Fibroblast of the conjunctiva (primary cell): ENCODE data around the gene STX4.

Experiments
- DNase-seq: peaks from one replicate; pipeline ENCODE4 v3.0.0-alpha.2; 2010; ENCODE audit warnings: low read depth

The STX4 gene

DNA sequence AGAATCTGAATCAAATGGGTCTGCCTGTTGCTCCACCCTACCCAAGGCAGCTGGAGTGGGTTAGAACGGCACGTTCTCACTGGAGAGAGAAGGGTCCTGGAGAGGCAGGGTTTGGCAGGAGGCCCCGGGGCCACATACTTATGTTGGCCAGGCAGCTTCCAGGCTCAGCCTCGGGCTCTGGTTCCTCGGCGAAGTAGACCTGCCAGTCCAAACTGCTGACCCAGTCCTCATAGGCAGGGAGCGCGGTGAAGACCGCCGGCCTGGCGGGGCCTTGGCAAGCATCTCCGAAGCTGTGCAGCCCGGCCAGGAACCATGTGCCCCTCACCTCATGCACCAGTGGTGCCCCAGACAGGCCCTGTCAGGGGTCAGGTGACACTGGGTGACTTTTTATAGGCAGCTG, 50.6 kb downstream of the STX4 start:
- DNase-seq, result no peak

DNA sequence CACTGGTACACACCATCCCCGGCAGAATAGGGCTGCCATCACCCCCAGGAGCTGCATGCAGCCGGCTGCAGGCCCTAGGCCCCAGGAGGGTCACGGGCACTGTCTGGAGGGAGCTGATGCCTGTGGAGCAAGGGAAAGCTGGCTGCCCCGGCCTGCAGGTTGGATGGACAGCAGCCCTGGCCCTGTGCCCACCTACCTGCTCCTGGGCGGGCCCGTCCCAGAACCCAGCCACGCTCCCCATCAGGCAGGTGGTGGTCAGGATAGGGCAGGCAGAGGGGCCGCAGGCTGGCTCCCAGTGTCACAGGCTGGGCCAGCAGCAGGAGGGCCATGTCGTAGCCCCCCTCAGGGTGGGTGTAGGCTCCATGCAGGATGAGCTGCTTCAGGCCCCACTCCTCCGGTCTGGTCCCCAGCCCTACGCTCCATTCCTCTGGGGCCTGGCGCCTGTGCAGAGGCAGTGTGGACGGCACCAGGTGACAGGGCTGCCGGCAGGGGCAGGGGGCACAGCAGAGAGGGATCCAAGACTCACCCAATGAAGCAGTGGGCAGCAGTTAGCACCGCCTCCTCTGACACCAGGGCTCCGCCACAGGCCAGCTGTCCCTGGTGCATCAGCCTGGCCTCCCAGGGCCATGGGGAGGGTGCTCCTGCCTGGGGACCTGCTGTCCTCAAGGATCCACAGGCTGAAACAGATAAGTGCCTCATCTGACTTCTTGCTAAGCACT, 51.4 kb downstream of the STX4 start:
- DNase-seq, result no peak

DNA sequence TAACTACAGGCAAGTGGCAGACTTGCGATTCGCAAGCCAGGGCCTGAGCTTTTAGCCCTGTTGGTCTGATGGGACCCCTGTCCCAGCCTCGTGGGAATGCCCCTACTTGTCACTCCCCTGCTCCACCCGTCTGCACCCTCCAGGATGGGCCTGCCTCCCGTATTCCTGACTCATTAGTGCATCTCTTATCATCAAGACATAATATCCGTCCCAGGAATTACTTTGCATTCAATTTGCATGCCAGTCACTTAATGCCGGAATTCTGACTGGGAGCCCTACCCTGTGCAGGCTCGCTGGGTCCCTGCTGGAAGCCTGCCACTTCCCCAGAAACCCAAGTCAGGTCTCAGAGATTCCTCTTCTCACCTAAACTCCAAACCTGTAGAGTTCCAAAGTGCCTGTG, 52.1 kb downstream of the STX4 start:
- no peak for DNase-seq

DNA sequence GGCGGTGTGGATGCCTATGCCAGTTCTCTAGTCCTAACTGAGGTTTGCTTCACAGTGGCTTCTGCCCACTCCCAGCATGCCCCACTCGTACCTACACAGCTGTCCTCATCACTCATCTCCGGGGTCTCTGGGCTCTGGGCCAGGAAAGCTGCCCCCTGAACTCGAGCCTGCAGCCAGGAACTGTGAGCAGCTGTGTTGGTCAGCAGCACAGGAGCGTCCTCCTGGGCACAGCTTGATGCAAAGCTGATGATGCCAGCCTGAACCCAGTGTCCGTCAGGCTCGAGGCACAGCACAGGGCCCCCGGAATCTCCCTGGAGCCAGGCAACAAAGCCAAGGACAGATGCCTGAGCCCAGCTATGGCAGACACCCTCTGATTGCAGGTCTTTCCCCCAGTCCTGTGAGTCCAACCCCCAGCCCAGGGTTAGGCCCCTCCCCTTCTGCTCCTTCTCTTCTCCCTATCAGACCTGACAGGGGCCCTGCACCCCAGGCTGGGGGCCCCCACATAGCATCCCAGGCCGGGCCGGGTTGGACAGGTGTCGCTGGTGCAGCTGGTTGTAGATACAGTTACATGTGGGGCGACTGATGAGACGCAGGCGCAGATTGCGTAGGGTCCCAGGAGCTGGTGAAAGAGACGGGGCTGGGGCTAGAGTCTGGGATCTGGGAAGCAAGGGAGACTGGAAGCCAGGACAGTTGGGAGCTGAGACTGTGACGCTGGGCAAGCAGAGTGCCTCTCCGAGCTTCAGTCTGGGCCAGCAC, 52.7 kb downstream of the STX4 start:
- no peak for DNase-seq

DNA sequence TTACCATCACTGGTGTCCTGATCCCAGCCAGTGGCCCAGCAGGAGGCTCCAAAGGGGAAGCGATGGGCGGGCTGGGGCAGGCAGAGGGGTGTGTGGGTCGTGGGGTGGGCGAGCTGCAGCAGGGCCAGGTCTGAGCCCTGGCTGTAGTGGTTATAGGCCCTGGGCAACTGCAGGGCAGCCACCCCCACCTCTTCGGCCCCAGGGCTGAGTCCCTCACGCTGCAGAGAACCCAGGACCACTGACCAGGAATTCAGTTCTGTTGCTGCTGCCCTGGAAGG, 53.2 kb downstream of the STX4 start:
- no peak for DNase-seq

DNA sequence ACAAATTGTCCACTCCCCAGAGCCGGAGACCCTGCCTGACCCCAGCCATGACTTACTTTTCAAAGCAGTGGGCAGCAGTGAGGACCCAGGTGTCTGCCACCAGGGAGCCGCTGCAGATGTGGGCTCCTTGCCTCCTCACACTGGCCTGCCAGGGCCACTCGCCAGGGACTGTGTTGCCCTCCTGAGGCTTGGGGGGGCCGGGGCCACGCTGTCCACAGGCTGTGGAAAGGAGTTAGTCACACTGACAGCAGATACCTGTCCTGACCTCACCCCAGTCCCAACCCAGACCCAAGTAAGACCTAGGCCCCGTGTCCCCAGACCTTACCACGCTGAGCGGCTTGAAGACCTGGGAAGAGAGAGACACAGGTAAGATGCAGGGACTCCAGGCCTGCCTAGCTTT, 54.1 kb downstream of the STX4 start:
- DNase-seq, result no peak

DNA sequence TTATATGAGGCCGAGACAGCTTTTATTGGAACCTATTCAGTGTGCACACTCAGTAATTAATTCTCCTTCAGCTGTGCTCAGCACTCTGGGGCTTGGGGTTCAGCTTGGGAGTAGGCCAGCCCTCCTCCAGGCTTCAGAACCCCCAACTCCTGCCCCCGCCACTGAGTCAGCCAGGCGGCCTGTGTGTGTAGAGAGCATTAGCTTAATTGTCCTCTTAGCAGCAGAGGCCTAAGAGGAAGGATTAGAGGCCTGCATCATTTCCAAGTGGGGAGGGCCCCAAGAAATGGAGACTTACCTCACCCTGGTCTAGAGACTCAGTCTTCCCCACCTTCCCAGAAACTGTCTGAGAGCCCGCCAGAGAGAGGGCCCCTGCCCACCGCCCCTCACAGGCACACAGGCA, 54.6 kb downstream of the STX4 start:
- no peak for DNase-seq

DNA sequence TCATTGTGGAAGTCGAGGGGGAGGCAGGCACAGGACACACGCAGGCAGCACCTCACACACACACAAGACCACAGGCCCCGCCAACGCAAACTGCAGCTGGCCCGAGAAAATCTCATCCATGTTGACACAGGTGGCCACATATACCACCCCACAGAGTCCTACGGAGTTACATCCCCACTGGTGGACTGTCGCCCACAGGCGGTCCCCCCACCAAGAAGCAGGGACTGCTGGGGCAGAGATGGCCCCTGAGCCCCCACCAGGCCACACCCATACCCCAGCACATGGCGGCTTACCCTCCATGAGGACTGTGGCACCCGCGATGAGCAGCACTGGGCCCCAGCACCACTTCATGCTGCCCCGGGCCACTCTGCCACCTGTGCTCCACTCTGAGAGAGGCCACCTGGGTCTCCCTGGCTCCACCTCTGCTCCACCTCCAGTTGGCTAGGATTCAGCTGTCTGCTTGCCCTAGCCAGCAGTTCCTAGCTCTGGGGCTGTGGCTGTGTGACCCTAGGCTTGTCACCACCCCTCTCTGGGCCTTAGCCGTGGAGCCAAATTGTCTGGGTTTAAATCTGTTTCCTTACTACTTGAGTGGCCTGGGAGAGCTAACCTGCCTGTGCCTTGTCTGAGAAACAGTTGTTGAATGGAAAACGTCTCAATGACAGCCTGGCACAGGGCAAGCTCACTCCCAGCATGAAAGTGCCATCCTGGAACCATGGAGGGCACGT, 55.3 kb downstream of the STX4 start, which contains the start of gene PRSS53:
Gene PRSS53 (minus strand): TSS at position 485 of the 725 bp plus-strand sequence. CDS start 134 bp downstream, at position 351.
- no peak for DNase-seq

DNA sequence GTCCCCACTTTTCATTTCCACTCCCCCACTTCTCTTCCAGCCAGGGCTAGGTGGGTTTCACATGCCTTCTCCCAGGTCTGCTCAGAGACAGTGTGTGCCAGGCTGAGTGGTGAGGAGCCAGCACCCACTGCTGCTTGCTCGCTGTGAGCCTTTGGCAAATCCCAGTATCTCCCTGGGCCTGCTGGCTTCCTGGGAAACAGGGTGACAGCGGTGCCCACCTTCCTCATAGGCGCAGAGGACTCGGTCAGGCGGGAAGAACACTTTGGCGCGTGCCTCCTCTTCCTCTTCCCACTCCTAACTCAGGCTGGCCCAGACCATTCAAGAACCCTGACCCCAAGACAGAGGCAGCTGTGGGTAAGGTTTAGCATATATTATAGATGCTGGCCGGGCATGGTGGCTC, 55.8 kb downstream of the STX4 start:
- DNase-seq, result no peak
